Stimulated activated naive CD8-positive, alpha-beta T cell treated with anti-CD3 and anti-CD28 coated beads, Interleukin-15, Interleukin-2, amounts not matched to agents 100 ng/mL and 50 ng/mL, for 24 hours (primary cell): ENCODE measurements around the gene KDM4C.
A peak's percentile ranks its signal among the peaks of the same experiment; 100 is the strongest.
"Not testable (repeated sequence)": the region's sequence is repeated elsewhere in the genome, so short reads cannot be mapped to it uniquely, and the experiment has no call there.

ENCODE experiments used
- H3K27ac Mint-ChIP-seq: one replicate; pipeline ENCODE4 v1.8.0; 2021; ENCODE audit warnings: mild to moderate bottlenecking, mixed read lengths
- H3K27me3 Mint-ChIP-seq: one replicate; pipeline ENCODE4 v1.8.0; 2021; ENCODE audit warnings: mixed read lengths
- H3K36me3 Mint-ChIP-seq: one replicate; pipeline ENCODE4 v1.8.0; 2021; ENCODE audit warnings: low read depth, mixed read lengths
- H3K4me1 Mint-ChIP-seq: one replicate; pipeline ENCODE4 v1.8.0; 2021; ENCODE audit warnings: low read depth, mixed read lengths
- H3K4me3 Mint-ChIP-seq: one replicate; pipeline ENCODE4 v1.8.0; 2021; ENCODE audit warnings: mild to moderate bottlenecking, mixed read lengths
- H3K9me3 Mint-ChIP-seq: one replicate; pipeline ENCODE4 v1.8.0; 2021; ENCODE audit warnings: mixed read lengths

Gene KDM4C

DNA sequence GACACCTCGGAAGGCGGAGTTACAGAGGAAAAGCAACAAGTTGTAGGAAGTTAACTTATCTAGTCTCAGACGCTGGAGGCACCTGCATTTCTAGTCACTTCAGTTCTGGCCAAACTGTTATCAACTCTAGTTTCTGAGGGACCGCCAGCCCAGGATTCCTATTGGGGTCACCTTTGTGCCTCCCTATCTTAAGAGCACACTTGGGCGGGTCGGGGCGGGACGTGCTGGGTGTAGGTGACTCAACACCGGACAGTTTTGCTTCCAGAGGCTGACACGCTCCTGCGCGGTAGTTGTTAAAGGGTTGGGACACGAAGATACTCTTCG is 679 bp upstream of the KDM4C start:
- no peaks in the 10 kb centered on the region for H3K9me3 Mint-ChIP-seq
- H3K27me3 Mint-ChIP-seq: no peaks in the 10 kb centered on the region
- H3K4me1 Mint-ChIP-seq: peaks cover 40% of the 10 kb centered on the region
- H3K4me3 Mint-ChIP-seq: peak overlapping the region; percentile 94
- peak overlapping the region; percentile 100 for H3K27ac Mint-ChIP-seq
- peaks cover 5% of the 10 kb centered on the region for H3K36me3 Mint-ChIP-seq

DNA sequence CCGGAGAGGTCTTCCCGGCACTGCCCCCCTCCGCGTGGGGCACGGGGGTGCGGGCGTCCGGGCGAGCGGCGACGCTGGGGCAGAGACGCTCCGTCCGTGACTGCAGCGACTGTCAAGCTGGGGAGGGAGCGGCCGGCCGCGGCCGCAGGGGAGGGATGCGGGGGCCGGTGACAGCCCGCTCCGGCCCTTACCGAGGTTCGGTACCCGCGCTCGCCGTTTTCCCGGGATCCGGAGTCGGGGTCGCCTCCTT is 400 bp downstream of the KDM4C start:
- Mint-ChIP-seq H3K9me3 (peaks cover 2% of the 10 kb centered on the region), H3K4me1 (peaks cover 44% of the 10 kb centered on the region), H3K4me3 (peak overlapping the region; percentile 94), H3K27me3 (no peaks in the 10 kb centered on the region), H3K27ac (peak overlapping the region; percentile 100), H3K36me3 (peaks cover 8% of the 10 kb centered on the region)

- H3K27ac Mint-ChIP-seq: peak overlapping the region; percentile 90
- H3K27me3 Mint-ChIP-seq: no peaks in the 10 kb centered on the region
- peaks cover 49% of the 10 kb centered on the region for H3K4me1 Mint-ChIP-seq
- H3K9me3 Mint-ChIP-seq: peaks cover 4% of the 10 kb centered on the region
- H3K4me3 Mint-ChIP-seq: peak overlapping the region; percentile 94
- peaks cover 10% of the 10 kb centered on the region for H3K36me3 Mint-ChIP-seq
Observed at GRCh38 chr9:6758498-6759184, 868 bp downstream of the KDM4C start.

DNA sequence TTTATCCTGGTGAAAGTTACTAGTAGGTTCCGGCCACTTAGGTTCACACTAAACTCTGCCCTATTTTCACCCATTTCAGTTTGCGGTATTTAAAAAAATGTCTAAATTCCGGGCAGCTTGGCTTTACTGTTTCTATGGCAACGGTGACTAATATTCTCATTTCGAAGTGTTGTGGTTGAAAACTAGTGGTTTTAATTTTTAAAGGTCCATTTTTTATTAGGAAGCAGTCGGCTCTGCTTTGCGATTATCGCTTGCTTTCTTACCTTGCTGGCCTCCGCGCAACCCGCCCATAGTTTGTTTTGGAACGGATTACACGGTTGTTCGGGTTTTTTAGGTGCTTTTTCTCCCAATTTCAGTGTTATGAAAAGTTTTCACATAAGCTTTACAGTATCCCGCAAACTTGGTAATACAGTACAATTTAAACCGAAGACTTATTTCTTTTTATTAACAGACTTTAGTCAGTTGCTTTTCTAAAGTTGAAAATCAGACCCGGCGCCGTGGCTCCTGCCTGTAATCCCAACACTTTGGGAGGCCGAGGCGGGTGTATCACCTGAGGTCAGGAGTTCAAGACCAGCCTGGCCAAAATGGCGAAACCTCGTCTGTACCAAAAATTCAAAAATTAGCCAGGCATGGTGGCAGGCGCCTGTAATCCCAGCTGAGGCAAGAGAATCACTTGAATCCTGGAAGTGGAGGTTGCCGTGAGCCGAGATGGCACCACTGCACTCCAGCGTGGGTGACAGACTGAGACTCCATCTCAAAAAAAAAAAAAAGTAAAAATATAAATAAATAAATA is 1.6 kb downstream of the KDM4C start:
- peaks cover 56% of the 10 kb centered on the region for H3K4me1 Mint-ChIP-seq
- no peaks in the 10 kb centered on the region for H3K27me3 Mint-ChIP-seq
- H3K36me3 Mint-ChIP-seq: peaks cover 10% of the 10 kb centered on the region
- peak overlapping the region; percentile 90 for H3K27ac Mint-ChIP-seq
- peaks cover 4% of the 10 kb centered on the region for H3K9me3 Mint-ChIP-seq
- peak overlapping the region; percentile 94 for H3K4me3 Mint-ChIP-seq

DNA sequence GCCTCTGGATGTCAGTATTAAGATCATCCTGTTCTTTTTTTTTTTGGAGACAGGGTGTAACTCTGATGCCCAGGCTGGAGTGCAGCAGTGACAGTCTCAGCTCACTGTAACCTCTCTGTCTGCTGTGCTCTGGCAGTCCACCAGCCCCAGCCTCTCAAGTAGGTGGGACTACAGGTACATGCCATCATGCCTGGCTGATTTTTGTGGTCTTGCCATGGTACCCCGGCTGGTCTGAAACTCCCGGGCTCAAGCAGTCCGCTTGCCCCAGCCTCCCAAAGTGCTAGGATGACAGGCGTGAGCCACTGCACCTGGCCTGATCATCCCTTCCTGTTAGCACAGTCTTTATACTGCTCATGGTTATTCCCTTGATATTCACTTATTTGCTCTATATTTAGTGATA is 3.5 kb downstream of the KDM4C start:
- Mint-ChIP-seq H3K27ac (no peak overlapping the region), H3K4me3 (no peak overlapping the region), H3K4me1 (peaks cover 69% of the 10 kb centered on the region), H3K36me3 (peaks cover 10% of the 10 kb centered on the region), H3K9me3 (peaks cover 4% of the 10 kb centered on the region), H3K27me3 (no peaks in the 10 kb centered on the region)

DNA sequence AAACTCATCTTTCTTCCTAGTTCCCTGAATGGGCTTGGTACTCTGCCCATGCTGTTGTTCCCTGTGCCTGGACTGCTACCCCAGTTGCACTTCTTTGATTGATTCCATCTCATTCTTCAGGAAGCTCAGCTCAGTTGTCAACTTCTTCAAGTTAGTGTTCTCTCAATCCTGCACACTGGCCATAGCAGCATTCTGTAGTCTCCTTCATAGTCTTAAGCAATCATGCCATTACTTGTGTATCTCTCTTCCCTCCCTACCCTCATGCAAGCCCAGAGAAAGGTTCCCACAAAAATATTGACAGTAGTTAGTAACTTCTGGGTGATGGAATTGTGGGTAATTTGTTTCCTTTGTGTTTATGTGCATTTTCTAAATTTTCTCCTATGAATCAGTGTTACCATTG is 5.5 kb downstream of the KDM4C start:
- peaks cover 66% of the 10 kb centered on the region for H3K4me1 Mint-ChIP-seq
- H3K27ac Mint-ChIP-seq: no peak overlapping the region
- no peaks in the 10 kb centered on the region for H3K27me3 Mint-ChIP-seq

DNA sequence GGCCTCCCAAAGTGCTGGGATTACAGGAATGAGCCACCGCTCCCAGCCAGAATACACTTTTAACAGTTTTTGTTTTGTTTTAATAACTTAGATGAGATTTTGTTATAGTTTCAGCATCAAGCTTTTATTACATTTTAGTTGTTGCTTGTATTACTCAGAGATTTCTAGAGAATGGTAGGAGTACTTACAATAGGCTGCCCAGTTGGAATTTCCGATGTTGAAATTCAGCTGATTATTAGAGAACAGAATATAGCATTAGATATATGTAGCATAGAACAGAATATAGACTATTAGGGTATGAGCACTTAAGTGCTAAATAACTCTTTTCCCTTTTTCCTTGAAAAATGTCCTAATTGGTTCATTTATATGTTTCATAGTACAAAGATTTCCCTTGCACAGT is 6.2 kb downstream of the KDM4C start:
- Mint-ChIP-seq H3K27ac (no peak overlapping the region), H3K9me3 (peaks cover 4% of the 10 kb centered on the region), H3K4me1 (peaks cover 72% of the 10 kb centered on the region), H3K36me3 (peaks cover 8% of the 10 kb centered on the region), H3K4me3 (no peak overlapping the region), H3K27me3 (no peaks in the 10 kb centered on the region)

More for the DNA sequence above, 5.5 kb downstream of the KDM4C start:
- Mint-ChIP-seq H3K4me3 (peak overlapping the region; percentile 3), H3K36me3 (peaks cover 10% of the 10 kb centered on the region), H3K9me3 (peaks cover 4% of the 10 kb centered on the region)

- peaks cover 72% of the 10 kb centered on the region for H3K4me1 Mint-ChIP-seq
Observed at GRCh38 chr9:6764523-6764922, 6.8 kb downstream of the KDM4C start.

GRCh38 chr9:6764950-6765349 is 7.2 kb downstream of the KDM4C start:
- no peak overlapping the region for H3K4me3 Mint-ChIP-seq
- no peak overlapping the region for H3K27ac Mint-ChIP-seq
- H3K36me3 Mint-ChIP-seq: peaks cover 5% of the 10 kb centered on the region
- no peaks in the 10 kb centered on the region for H3K27me3 Mint-ChIP-seq
- H3K9me3 Mint-ChIP-seq: peaks cover 4% of the 10 kb centered on the region
- H3K4me1 Mint-ChIP-seq: peaks cover 70% of the 10 kb centered on the region

More at GRCh38 chr9:6764523-6764922, 6.8 kb downstream of the KDM4C start:
- H3K36me3 Mint-ChIP-seq: peaks cover 5% of the 10 kb centered on the region
- H3K27me3 Mint-ChIP-seq: no peaks in the 10 kb centered on the region
- H3K4me3 Mint-ChIP-seq: no peak overlapping the region
- H3K9me3 Mint-ChIP-seq: peaks cover 4% of the 10 kb centered on the region
- no peak overlapping the region for H3K27ac Mint-ChIP-seq

DNA sequence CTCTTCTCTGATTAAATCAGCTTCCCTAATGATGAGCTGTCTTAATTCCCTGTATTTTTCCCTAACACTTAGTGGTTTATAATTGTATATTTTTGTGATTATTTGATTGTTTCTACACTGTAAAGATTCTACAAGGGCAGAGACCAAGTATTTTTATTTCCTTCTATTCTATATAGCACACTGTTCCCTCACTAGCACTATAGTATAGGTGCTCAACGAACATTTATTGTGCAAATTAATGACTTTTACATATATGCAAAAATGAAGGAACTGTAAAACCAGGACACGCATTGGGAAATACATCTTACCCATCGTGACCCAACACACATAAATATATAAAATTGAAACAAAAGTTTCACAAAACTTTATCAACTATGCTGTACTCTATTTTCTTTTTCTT is 7.6 kb downstream of the KDM4C start:
- peaks cover 5% of the 10 kb centered on the region for H3K36me3 Mint-ChIP-seq
- H3K27ac Mint-ChIP-seq: no peak overlapping the region
- H3K4me3 Mint-ChIP-seq: no peak overlapping the region
- no peaks in the 10 kb centered on the region for H3K27me3 Mint-ChIP-seq
- peaks cover 4% of the 10 kb centered on the region for H3K9me3 Mint-ChIP-seq
- peaks cover 67% of the 10 kb centered on the region for H3K4me1 Mint-ChIP-seq

GRCh38 chr9:6766606-6767005 is 8.8 kb downstream of the KDM4C start:
- H3K4me1 Mint-ChIP-seq: peaks cover 57% of the 10 kb centered on the region
- no peaks in the 10 kb centered on the region for H3K27me3 Mint-ChIP-seq
- H3K27ac Mint-ChIP-seq: no peak overlapping the region
- no peak overlapping the region for H3K4me3 Mint-ChIP-seq
- peaks cover 4% of the 10 kb centered on the region for H3K9me3 Mint-ChIP-seq
- H3K36me3 Mint-ChIP-seq: peaks cover 5% of the 10 kb centered on the region

DNA sequence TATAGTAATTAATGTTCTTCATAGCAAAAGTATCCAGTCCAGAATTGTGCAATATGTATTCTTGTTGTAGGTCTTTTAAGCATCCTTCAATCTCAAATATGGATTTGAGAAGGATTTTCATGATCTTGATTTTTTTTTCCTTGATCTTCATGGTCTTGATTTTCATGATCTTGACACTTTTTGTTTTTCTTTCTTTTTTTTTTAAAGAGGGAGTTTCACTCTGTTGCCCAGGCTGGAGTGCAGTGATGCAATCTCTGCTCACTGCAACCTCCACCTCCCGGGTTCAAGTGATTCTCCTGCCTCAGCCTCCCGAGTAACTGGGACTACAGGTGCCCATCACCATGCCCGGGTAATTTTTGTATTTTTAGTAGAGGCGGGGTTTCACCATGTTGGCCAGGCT is 10.8 kb downstream of the KDM4C start:
- H3K4me3 Mint-ChIP-seq, H3K9me3 Mint-ChIP-seq, H3K27me3 Mint-ChIP-seq, H3K36me3 Mint-ChIP-seq, H3K27ac Mint-ChIP-seq: not testable (repeated sequence)
- H3K4me1 Mint-ChIP-seq: peaks cover 44% of the 10 kb centered on the region

DNA sequence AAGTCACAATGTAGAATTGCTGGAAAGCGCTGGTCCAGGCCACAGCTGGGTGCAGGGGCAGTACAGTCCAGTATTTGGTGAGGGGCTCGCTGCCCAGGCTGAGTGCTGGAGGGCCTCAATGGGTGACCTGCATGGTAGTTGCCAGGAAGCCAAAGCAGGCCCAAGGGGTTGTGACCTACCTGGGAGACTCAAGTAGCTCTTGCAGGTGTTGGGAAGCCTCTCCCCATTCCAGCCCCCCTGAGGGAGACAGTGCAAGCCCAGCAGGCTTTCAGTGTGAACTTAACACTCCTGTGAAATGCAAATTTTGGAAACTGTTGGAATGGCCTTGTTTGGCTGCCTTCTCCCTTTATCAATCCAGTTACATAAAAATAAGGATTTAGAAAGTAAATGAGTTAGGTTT is 13.9 kb downstream of the KDM4C start:
- Mint-ChIP-seq H3K4me3 (no peak overlapping the region), H3K36me3 (peaks cover 4% of the 10 kb centered on the region), H3K9me3 (no peaks in the 10 kb centered on the region), H3K27me3 (no peaks in the 10 kb centered on the region), H3K4me1 (peaks cover 23% of the 10 kb centered on the region), H3K27ac (no peak overlapping the region)

- Mint-ChIP-seq H3K4me3 (peak overlapping the region; percentile 9), H3K9me3 (no peaks in the 10 kb centered on the region), H3K36me3 (peaks cover 4% of the 10 kb centered on the region), H3K27ac (peak overlapping the region; percentile 8), H3K27me3 (no peaks in the 10 kb centered on the region), H3K4me1 (peaks cover 50% of the 10 kb centered on the region)
Observed at GRCh38 chr9:6777213-6777902, 19.6 kb downstream of the KDM4C start.

DNA sequence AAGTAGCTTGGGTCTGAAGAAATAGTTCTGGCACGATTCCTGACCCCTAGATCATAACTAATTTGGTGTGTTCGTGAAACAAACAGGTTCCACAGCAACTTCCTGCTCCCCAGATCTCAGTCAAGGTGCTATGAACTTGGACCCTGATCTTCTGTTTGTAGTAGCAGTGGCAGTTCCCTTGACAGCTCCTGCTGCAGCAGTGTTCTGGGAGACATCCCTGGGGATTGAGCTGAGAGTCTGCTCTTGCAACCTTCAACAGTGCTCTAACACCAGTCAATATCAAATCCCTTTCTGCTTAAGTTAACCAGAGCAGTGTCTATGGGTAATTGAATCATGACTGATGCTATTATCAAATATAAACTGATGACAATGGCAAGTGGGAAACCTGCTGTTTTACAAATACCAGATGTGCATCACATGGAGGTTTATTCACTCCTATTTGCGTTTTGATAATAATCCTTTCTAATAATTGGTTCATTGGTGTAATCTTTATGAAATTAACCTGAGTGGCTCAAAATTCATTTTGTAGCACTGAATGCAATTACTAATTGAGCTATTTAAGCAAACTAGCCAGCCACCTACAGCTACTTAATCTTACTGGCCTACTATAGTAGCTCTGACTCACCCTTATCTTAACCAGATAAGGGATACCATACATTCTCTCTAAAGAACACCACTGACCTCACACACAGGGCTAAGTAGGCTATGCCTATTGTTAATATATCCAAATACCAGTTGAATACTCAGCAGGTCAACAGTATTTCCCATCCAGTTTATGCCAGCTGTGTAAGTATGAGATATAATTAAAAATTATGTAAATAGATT is 21.9 kb downstream of the KDM4C start:
- H3K27me3 Mint-ChIP-seq: no peaks in the 10 kb centered on the region
- H3K4me3 Mint-ChIP-seq: no peak overlapping the region
- no peak overlapping the region for H3K27ac Mint-ChIP-seq
- H3K36me3 Mint-ChIP-seq: peaks cover 4% of the 10 kb centered on the region
- H3K9me3 Mint-ChIP-seq: no peaks in the 10 kb centered on the region
- H3K4me1 Mint-ChIP-seq: peaks cover 72% of the 10 kb centered on the region
